ENCODE measurements around the gene UBE2S.

Gene UBE2S

DNA sequence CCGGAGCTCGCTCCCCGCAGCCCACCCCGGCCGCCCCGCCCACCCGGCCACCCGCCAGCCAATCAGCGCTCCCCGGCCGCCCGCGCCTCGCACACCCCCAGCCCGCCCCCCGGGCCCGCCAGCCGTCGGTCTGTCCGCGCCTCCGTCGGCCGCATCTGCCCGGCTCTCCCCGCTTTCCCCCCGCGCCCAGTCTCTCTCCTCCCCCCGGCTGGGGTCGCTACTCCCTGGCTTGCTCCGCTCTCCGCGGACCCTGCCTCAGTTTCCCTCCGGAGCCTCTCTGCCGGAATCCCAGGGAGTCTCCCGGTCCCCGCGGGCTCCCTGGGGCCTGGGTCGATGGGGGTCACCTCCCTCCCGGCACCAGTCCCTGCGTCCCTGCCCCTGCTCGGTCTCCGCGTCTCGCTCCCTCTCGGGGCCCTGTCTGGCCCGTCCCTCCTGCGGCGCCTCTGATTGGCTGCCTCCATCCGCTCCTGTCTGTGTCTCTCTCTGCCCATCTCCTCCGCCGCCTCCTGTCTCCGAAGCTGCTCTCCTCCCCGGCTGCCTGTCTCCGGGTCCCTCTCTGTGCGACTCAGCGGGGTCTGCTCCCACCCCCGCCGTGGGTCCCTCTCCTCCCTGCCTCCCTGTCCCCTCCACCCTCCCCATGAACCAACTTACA is 37.8 kb downstream of the UBE2S start:
- in situ Hi-C loops (cut with MboI; ENCODE audit: low pct_unique_long_range_greater_than_20kb, low sequenced_read_pairs, unreplicated experiment): no loop called here
- DNase-seq (ENCODE audit: low spot score): peak; percentile 84
- TF ChIP-seq CTCF (IDR thresholded peaks at IDR 0.05; ENCODE audit: extremely low read depth, insufficient read depth, missing control alignments): no peak

DNA sequence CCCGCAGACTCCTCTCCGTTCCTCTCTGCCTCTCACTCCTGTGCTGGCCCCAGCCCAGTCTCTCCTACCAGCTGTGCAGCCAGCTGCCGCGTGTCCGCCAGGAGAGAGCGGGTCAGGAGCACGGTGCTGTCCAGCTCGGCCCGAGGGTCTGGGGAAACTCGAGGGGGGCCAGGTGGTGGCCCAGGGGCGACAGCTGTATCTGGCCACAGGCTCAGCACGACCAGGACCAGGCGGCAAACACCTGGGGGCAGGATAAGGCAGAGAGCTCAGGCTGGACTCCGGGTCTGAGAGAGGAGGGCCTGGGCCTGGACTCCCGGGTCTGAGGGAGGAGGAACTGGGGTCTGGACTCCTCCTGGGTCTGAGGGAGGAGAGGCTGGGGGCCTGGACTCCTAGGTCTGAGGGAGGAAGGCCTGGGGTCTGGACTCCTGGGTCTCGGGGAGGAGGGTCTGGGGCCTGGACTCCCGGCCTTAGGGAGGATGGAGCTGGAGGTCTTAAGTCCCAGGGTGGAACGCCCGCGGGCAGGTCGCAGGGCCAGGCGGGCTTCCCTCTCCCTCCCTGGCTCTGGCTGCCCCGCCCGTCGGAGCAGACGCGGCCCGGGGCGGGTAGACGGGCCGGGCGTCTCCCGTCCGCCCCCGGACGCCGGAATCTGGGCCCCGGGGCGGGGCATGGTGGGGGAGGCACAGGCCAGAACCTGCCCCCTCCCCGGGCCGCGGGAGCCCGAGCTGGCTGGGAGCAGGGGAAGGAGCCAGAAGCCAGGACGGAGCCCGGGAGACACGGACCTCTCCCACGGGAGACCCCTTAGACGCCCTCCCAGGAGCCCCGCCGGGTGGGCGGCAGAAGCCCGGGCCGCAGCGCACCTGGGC is 38.7 kb downstream of the UBE2S start:
- in situ Hi-C loops (cut with MboI; ENCODE audit: low pct_unique_long_range_greater_than_20kb, low sequenced_read_pairs, unreplicated experiment): no loop called here
- no peak for TF ChIP-seq CTCF (IDR thresholded peaks at IDR 0.05; ENCODE audit: extremely low read depth, insufficient read depth, missing control alignments)
- DNase-seq (ENCODE audit: low spot score): peak; percentile 64

- in situ Hi-C loops (cut with MboI; ENCODE audit: low pct_unique_long_range_greater_than_20kb, low sequenced_read_pairs, unreplicated experiment): no loop called here
- no peak for DNase-seq (ENCODE audit: low spot score)
- no peak for TF ChIP-seq CTCF (IDR thresholded peaks at IDR 0.05; ENCODE audit: extremely low read depth, insufficient read depth, missing control alignments)
Observed at GRCh38 chr19:55368106-55368505, 39.5 kb downstream of the UBE2S start.

- DNase-seq (ENCODE audit: low spot score): no peak
- in situ Hi-C loops (cut with MboI; ENCODE audit: low pct_unique_long_range_greater_than_20kb, low sequenced_read_pairs, unreplicated experiment): no loop called here
- TF ChIP-seq CTCF (IDR thresholded peaks at IDR 0.05; ENCODE audit: extremely low read depth, insufficient read depth, missing control alignments): no peak
Observed at GRCh38 chr19:55366790-55367189, 40.8 kb downstream of the UBE2S start.

- no peak for TF ChIP-seq CTCF (IDR thresholded peaks at IDR 0.05; ENCODE audit: extremely low read depth, insufficient read depth, missing control alignments)
- no peak for DNase-seq (ENCODE audit: low spot score)
- in situ Hi-C loops (cut with MboI; ENCODE audit: low pct_unique_long_range_greater_than_20kb, low sequenced_read_pairs, unreplicated experiment): no loop called here
Observed at GRCh38 chr19:55365964-55366363, 41.6 kb downstream of the UBE2S start.

DNA sequence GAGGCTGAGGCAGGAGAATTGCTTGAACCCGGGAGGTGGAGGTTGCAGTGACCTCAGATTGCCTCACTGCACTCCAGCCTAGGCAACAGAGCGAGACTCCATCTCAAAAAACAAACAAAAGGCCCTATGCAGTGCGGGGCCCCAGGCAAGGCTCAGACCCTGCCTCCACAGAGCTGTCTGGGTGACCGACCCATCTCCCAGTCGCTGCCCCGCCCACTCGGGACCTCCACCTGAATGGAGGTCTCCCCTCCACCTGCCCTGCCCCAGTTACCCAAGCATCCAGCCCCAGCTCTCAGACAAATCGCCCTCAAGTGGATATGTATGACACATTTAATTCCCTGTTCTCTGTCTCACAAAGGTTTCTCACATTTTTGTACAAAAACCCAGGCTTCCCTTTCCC is 42.3 kb downstream of the UBE2S start:
- TF ChIP-seq CTCF (IDR thresholded peaks at IDR 0.05; ENCODE audit: extremely low read depth, insufficient read depth, missing control alignments): no peak
- in situ Hi-C loops (cut with MboI; ENCODE audit: low pct_unique_long_range_greater_than_20kb, low sequenced_read_pairs, unreplicated experiment): no loop called here
- DNase-seq (ENCODE audit: low spot score): no peak

Data from GM13977 (cell line).